ENCODE data around the gene CETN3.

The CETN3 gene

DNA sequence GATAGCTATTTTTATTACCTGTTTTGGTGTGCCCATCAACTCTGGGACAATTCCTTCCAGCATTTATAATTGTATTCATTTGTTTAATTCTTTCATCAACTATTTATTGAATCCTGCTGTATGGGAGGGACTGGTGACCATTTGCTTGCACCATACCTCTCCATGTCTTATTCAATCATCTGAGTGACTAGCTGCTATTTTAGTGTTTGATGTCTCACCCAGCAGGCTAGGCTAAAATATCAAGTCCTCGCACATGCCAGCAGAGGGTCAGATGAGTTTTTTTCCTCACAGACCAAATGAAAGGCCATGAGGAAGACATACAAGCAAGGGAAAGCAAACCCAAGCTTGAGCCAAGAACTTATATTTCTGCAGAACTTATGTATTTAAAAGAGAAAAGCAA lies 63.9 kb downstream of the CETN3 start:
- TF ChIP-seq, protein P1, sequence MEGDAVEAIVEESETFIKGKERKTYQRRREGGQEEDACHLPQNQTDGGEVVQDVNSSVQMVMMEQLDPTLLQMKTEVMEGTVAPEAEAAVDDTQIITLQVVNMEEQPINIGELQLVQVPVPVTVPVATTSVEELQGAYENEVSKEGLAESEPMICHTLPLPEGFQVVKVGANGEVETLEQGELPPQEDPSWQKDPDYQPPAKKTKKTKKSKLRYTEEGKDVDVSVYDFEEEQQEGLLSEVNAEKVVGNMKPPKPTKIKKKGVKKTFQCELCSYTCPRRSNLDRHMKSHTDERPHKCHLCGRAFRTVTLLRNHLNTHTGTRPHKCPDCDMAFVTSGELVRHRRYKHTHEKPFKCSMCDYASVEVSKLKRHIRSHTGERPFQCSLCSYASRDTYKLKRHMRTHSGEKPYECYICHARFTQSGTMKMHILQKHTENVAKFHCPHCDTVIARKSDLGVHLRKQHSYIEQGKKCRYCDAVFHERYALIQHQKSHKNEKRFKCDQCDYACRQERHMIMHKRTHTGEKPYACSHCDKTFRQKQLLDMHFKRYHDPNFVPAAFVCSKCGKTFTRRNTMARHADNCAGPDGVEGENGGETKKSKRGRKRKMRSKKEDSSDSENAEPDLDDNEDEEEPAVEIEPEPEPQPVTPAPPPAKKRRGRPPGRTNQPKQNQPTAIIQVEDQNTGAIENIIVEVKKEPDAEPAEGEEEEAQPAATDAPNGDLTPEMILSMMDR (IDR thresholded peaks at IDR 0.05): no peak

DNA sequence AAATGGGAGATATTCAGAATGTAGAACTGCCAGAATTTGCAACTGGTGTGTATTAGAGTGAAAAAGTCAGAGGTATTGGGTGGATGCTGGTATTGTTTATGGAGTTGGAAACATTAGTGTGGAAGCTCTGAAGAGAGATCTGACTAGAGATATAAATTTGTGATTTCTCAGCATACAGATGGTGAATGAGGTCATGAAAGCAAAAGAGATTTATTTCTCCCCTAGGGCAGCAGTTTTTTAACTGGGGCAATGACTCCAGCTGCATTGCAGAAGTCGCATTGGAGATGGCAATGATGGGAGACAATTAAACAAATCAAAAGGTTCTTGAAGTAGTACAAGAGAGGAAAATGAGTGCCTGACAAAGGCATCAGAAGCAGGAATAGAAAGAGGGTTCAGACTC lies 64.9 kb downstream of the CETN3 start:
- TF ChIP-seq, protein P1 (IDR thresholded peaks at IDR 0.05): no peak

DNA sequence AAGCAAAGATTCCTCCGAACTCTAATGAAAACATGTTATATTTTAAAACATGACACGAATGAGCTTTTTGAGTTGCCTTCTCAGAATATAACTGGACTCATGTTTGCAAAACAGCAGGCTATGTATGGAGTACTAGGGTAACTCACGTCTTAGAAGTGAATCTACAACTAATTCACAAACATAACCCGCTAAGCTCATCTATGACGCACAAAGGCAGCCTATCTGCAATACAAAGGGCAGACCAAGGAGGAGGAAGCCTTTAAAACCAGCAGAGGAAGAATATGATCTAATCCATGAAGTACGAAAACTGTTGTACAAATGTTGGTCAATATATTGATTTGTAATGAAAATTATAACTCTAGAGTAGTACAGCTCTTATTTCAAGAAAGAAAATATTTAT lies 67.0 kb downstream of the CETN3 start:
- TF ChIP-seq, protein P1 (IDR thresholded peaks at IDR 0.05): no peak

Measured in LNCAP (cell line).